ENCODE data around the gene COA8. TPM values are rescaled to one million over a fixed set of nuclear protein-coding genes. Genes with fewer than 3 reads are reported as not detected.
A peak's percentile ranks its signal among the peaks of the same experiment; 100 is the strongest.

Gene COA8
- total RNA-seq, 1 donor from 2014 or later, result 45.2 TPM

DNA sequence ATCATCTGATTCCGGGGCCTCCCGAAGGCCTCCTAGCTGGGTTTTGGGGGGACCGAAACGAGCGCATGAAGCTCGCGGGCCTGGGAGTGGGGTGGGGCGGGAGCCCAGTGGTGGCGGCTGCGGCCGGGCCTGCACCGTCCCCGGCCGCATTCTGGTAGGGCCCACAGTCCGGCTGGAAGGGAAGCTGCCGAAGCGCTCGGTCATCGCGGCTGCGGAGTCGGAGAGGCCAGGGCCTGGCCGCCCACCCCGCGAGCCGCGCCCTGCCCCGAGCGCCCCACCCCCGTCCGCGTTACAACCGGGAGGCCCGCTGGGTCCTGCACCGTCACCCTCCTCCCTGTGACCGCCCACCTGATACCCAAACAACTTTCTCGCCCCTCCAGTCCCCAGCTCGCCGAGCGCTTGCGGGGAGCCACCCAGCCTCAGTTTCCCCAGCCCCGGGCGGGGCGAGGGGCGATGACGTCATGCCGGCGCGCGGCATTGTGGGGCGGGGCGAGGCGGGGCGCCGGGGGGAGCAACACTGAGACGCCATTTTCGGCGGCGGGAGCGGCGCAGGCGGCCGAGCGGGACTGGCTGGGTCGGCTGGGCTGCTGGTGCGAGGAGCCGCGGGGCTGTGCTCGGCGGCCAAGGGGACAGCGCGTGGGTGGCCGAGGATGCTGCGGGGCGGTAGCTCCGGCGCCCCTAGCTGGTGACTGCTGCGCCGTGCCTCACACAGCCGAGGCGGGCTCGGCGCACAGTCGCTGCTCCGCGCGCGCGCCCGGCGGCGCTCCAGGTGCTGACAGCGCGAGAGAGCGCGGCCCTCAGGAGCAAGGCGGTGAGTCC, 66.1 kb downstream of the COA8 start, which contains the start of gene KLC1:
KLC1 (plus strand) TSS at position 528 of the 819 bp plus-strand sequence. CDS start 25,354 bp downstream, outside the sequence.
- Mint-ChIP-seq H3K9me3 (ENCODE audit: unreplicated experiment) (no peaks in the 10 kb centered on the region), H3K4me1 (ENCODE audit: unreplicated experiment) (peaks cover 8% of the 10 kb centered on the region), H3K36me3 (ENCODE audit: low read depth, unreplicated experiment) (no peaks in the 10 kb centered on the region), H3K27ac (ENCODE audit: unreplicated experiment) (peak within 1 kb of the TSS; percentile 84), H3K27me3 (ENCODE audit: unreplicated experiment) (peaks cover 11% of the 10 kb centered on the region), H3K4me3 (ENCODE audit: unreplicated experiment) (peak within 1 kb of the TSS; percentile 93)
- TF ChIP-seq, protein P1, sequence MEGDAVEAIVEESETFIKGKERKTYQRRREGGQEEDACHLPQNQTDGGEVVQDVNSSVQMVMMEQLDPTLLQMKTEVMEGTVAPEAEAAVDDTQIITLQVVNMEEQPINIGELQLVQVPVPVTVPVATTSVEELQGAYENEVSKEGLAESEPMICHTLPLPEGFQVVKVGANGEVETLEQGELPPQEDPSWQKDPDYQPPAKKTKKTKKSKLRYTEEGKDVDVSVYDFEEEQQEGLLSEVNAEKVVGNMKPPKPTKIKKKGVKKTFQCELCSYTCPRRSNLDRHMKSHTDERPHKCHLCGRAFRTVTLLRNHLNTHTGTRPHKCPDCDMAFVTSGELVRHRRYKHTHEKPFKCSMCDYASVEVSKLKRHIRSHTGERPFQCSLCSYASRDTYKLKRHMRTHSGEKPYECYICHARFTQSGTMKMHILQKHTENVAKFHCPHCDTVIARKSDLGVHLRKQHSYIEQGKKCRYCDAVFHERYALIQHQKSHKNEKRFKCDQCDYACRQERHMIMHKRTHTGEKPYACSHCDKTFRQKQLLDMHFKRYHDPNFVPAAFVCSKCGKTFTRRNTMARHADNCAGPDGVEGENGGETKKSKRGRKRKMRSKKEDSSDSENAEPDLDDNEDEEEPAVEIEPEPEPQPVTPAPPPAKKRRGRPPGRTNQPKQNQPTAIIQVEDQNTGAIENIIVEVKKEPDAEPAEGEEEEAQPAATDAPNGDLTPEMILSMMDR (IDR thresholded peaks at IDR 0.05; ENCODE audit: unreplicated experiment), result no peak
- peak; percentile 81 for DNase-seq (ENCODE audit: low spot score)

DNA sequence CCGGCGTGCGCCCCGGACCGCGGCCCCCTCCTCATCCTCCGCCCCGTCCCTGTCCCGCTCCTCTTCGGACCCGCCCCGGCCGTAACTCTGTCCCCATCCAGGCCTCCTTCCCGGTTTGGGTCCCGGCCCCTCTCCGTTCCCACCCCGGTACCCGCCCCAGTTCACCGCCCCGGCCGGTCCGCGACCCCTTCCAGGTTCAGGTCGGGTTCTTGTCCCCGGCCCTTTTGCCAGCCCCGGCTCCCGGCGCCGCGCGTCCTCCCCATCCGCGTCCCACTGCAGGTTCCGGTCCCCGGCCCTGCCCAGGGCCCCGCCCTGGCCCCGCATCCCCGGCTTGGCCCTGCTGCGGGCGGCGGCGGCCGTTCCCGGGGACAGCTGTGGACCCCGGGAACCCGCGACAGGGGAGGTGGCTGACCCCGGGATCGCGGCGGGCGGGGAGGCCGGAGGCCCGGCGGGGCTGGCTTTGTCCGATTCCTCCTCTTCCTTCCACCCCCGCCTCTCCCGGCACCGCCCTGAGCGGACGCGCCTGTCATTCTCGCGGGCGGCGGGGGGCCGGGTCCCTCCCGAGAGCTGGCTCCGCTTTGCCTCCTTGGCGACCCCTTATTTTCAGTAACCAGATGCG, 66.9 kb downstream of the COA8 start:
- DNase-seq (ENCODE audit: low spot score), result peak; percentile 52
- Mint-ChIP-seq H3K4me3 (ENCODE audit: unreplicated experiment) (peak overlapping the region; percentile 93), H3K4me1 (ENCODE audit: unreplicated experiment) (peaks cover 12% of the 10 kb centered on the region), H3K27ac (ENCODE audit: unreplicated experiment) (peak overlapping the region; percentile 67), H3K27me3 (ENCODE audit: unreplicated experiment) (peaks cover 14% of the 10 kb centered on the region), H3K36me3 (ENCODE audit: low read depth, unreplicated experiment) (peaks cover 4% of the 10 kb centered on the region), H3K9me3 (ENCODE audit: unreplicated experiment) (no peaks in the 10 kb centered on the region)
- TF ChIP-seq, protein P1 (IDR thresholded peaks at IDR 0.05; ENCODE audit: unreplicated experiment), result no peak

DNA sequence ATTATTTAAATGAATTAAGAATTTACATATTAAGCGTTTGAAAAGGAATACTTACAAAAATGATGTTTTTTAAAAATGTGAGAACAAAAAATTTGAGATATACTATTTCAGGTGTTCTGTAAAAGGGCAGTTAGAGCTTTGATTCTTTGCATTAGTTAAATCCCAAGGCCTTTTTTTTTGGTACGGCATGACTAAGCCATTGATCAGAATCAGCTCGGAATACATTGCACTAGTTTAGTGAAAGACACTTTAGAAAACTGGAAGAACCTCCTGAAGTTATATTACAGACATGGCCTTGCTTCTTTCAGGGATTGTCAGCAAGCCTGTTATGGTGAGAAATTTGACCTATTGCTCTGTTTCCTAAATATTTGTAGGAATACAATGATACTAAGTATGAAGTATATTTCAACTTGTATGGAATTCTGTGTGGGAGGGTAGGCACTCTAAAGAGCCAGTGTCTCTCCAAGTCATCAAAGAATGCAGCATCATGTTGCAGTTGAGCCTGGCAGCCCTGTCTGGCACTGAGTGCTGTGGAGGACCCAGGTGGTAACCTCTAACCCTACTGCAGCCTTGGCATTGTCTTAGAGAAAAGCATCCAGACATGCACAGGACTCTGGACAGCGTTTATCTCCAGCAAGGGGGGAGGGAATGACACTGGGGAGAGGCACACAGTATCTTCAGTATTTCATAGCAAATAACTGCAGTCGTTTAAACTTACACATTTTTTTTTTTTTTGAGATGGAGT, 67.8 kb downstream of the COA8 start:
- H3K4me3 Mint-ChIP-seq (ENCODE audit: unreplicated experiment), result peak overlapping the region; percentile 93
- peaks cover 11% of the 10 kb centered on the region for H3K4me1 Mint-ChIP-seq (ENCODE audit: unreplicated experiment)
- TF ChIP-seq, protein P1 (IDR thresholded peaks at IDR 0.05; ENCODE audit: unreplicated experiment), result no peak
- no peak for DNase-seq (ENCODE audit: low spot score)
- H3K9me3 Mint-ChIP-seq (ENCODE audit: unreplicated experiment), result no peaks in the 10 kb centered on the region
- peaks cover 4% of the 10 kb centered on the region for H3K36me3 Mint-ChIP-seq (ENCODE audit: low read depth, unreplicated experiment)
- H3K27ac Mint-ChIP-seq (ENCODE audit: unreplicated experiment), result no peak overlapping the region
- H3K27me3 Mint-ChIP-seq (ENCODE audit: unreplicated experiment), result peaks cover 12% of the 10 kb centered on the region

DNA sequence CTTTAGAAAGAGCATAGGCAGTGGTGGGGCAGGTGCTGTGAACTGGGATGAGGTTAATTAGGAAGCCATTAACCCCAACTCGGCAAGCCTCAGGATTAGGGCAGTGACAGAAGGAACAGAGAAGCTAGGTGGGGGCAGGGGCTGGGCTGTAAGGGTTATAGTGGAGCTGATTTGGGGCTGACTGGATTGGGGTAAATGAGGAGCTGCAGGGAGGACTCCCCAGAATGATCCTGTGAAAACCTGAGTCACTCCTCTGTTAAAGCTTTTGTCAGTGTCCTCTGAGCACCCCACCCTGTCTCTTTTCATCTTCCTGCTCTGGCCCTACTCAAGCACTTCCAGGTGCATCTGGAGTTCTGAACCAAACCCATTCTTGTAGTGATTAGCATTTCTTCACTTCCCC, 70.6 kb downstream of the COA8 start:
- H3K4me1 Mint-ChIP-seq (ENCODE audit: unreplicated experiment), result peaks cover 13% of the 10 kb centered on the region
- no peak for DNase-seq (ENCODE audit: low spot score)
- peaks cover 9% of the 10 kb centered on the region for H3K36me3 Mint-ChIP-seq (ENCODE audit: low read depth, unreplicated experiment)
- no peaks in the 10 kb centered on the region for H3K9me3 Mint-ChIP-seq (ENCODE audit: unreplicated experiment)
- TF ChIP-seq, protein P1 (IDR thresholded peaks at IDR 0.05; ENCODE audit: unreplicated experiment), result no peak
- H3K27ac Mint-ChIP-seq (ENCODE audit: unreplicated experiment), result no peak overlapping the region
- H3K4me3 Mint-ChIP-seq (ENCODE audit: unreplicated experiment), result peak overlapping the region; percentile 10
- peaks cover 7% of the 10 kb centered on the region for H3K27me3 Mint-ChIP-seq (ENCODE audit: unreplicated experiment)
